DMS153 (cell line): ENCODE data around the gene EVI2A.
A peak's percentile ranks its signal among the peaks of the same experiment; 100 is the strongest.
"Not testable (repeated sequence)": the region's sequence is repeated elsewhere in the genome, so short reads cannot be mapped to it uniquely, and the experiment has no call there.

ENCODE experiments used
- DNase-seq: peaks from one replicate; lab custom pipeline; 2025; lab: John Stamatoyannopoulos, UW

EVI2A gene, protein sequence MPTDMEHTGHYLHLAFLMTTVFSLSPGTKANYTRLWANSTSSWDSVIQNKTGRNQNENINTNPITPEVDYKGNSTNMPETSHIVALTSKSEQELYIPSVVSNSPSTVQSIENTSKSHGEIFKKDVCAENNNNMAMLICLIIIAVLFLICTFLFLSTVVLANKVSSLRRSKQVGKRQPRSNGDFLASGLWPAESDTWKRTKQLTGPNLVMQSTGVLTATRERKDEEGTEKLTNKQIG

DNA sequence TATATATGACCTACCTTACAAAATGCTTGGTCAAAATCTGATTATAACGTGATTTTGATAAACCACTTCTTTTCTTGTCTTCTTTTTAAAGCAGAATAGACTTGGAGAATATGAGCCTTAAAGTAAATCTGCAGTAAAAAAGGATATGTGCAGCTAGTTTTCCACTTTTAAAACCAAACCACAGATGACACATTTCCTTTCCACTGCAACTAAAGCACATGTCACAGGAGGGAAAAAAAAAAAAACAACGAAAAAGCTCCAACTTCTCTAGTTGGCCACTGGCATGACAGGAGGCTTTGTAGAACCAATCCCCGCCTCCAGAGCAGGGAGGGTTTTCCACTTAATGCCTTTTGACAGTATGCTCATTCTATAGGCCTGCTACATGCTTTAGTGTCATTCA is at the start of gene EVI2A:
TSS of gene EVI2A (minus strand) at position 142 of the 400 bp plus-strand sequence. CDS start 2,609 bp downstream, outside the sequence.
- no peak for DNase-seq

DNA sequence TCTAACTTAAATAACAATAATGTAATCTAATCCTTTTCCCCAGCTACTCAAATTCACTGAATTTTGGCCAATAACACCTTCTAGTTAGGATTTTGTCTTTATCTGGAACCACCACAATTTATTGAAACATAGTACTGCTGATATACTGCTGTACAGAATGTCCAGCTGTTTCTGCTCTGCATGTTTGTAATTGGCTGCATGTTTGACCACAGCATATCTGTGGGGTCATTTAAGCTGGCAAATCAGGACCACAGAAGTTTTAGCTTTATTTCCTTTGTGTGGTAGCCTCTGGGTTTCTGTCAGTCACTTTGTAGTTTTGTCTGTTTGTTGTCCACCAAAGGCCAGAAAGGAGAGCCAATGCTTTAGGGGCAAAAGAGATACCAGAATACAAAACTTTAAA is 47.8 kb upstream of the EVI2A start:
- no peak for DNase-seq

DNA sequence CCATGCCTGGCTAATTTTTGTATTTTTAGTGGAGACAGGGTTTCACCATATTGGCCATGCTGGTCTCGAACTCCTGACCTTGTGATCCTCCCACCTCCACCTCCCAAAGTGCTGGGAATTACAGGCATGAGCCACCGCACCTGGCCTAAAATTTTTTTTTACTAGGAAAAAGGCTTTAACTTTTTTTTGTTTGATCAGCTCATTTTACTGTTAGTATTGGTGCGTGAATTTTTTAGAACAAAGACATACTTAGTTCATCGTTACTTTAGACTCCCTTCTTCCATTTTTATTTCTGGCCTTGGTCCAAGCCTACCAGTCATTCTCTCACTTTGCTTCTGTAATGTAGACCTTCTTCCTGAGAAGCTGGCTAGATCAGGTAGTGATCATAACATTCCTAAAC is 44.7 kb upstream of the EVI2A start:
- no peak for DNase-seq

DNA sequence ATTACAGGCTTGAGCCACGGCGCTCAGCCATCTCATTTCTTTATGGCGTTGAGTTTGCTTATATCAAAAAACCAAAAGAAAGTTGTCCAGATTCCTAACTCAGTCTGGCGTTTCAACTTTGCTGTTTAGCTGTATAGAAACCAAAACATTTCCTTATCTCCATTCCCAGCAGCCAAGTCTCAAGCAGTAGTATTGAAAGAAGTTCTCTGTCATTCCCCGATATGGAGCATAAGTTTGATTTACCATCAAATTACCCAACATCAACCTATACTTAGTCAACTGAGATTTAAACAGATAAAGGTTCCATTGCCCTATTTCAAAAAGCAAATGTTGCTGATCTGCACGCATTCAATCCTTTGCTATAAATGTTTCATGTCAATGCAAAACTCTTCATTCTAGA is 42.6 kb upstream of the EVI2A start:
- DNase-seq = no peak

DNA sequence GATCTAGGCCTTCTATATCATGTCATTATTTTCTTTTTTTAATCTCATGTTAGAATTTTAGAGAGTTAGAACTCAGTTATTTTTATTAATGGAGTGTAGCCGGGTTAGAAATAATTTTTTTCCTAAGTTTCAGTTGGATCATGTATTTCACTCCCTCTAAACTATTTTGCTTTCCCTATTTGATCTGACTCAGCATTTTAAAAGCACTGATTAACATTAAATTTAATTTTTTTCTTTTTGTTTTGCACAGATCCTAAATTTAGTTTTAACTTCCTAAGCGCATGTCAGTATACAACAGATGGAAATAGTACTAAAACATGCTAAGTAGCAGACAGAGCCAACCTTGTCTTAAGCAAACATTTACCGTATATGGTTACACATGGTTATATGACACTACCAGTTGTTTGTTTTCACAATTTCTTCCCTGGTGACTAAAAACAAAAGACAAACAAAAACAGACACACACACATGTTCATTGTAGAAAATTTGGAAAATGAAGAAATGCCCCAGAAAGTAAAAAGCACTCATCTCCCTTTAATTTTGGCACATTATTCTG is 36.5 kb upstream of the EVI2A start:
- DNase-seq = peak; percentile 45

DNA sequence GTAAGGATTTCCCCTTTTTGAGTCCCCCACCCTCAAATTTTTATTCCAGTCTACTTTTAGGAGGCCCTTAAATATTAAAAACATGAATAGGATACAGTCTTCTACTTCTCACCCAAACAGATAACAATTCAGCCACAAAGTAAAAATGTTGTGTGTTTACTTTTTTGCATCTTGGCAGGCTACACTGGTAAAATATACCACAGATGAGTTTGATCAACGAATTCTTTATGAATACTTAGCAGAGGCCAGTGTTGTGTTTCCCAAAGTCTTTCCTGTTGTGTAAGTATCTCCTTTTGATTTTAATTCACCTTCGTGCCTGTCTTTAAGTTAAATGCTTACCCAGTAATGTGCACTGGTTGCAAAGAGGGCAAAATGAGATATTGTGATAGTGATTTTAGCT is 35.7 kb upstream of the EVI2A start:
- DNase-seq = no peak

DNA sequence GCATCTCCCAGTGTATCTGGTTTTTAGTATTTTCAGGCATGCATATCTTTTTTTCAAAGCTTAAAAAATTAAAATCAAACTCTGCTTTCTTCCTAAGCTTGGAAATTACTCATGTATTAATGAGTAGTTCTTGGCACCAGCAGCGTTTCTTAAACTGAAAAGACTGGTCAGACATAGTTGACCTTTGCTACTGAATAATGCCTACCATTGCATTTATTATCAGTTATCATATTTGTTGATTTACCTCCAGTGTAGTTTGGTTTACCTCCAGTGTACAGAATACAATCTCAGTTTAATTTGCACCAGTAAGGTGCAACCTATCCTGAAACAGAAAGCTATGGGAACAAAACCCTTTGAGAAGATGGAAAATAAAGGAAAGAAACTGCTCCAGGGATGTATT is 34.5 kb upstream of the EVI2A start:
- no peak for DNase-seq

DNA sequence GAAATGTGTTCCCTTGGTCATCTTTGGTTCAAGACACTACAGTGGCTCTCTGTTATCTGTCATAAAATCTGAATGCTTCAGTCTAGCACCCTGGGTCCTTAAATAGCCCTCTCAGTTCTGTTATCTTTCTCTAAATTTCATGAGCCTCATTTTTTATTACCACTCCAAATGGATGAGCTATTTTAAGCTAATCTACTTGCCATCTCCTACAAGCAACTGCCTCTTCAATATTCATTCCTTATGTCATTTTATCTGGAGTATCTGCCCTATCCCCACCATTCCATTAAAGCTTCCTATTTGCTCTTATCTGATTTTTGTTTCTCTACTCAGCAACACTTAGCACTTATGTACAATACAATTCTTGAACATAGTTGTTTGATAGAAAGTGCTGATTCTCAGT is 28.0 kb upstream of the EVI2A start:
- no peak for DNase-seq

DNA sequence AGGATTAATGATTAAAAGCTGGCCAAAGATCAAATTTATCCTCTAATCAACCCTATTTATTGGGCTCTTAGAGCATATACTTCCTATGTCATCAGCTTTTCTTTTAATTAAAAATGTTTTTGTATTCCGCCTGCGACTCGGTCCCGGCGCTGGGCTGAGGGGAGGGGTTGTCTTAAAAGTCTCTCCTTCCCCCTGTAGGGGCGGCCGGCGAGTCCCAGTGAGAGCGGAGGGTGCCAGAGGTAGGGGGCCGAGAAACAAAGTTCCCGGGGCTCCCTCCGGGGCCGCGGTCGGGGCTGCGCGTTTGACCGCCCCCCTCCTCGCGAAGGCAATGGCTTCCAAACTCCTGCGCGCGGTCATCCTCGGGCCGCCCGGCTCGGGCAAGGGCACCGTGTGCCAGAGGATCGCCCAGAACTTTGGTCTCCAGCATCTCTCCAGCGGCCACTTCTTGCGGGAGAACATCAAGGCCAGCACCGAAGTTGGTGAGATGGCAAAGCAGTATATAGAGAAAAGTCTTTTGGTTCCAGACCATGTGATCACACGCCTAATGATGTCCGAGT is 23.8 kb upstream of the EVI2A start:
- DNase-seq = not testable (repeated sequence)

DNA sequence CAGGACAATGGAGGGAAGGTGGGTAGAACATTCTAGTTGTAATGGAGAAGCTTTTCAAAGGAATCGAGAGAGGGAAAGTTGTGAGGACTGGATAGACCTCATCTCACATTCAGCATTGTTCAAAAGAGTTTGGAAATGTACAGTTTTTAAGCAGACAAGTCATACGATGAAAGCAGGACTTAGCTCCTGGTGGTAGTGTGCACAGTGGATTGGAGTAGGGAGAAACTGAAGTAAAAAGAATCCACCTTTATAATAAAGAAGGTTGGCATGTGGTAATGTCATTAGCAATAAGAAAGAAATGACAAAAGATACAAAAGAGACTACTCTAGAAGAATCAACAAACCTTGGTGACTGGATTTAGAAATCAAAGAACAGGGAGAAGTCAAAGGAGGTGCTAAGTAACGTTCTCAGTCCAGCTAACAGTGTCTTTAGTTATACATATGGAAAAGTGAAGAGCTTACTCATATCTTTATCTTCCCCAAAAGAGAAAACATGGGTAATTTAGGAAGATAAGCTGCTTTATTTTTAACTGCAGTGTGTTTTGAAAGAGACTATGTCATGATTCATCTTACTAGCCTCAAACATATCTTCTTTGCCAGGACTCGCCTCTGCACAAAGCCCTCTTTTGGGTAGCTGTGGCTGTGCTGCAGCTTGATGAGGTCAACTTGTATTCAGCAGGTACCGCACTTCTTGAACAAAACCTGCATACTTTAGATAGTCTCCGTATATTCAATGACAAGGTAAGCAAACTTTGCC is 18.7 kb upstream of the EVI2A start:
- no peak for DNase-seq

DNA sequence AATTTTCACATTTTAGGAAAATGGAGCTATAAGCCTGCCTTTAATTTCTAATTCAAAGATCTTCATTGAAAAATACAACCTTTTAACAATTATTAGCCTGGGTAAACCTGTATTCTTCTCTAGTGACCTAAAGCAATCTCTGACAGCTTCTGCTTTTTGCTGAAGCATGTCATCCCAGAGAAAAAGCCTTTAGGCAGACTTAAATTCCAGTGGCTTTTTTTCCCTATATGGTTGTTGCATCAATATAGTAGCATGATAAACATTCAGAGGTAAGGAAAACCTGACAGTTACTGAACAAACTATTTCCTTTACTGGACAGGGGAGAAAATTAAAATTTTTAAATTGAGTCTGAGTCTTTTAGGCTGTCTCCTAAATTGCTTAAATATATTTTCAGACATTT is 7.8 kb upstream of the EVI2A start:
- no peak for DNase-seq

DNA sequence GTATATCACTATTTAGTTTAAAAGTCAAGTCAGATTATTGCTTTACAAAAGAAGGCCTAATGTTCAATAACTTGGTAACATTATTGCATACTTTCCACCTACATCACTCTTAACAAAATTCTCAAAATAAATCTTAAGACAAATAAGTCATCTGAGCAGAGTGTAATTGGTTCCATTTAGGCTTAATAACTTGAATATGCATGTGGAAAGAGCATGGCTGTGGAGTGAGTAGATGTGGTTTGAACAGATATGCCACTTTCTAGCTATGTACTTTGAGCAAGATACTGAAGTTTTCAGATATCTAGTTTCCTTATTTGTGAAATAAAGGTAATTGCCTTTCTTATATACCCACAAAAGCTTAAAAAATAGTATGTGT is 6.7 kb upstream of the EVI2A start:
- DNase-seq = no peak

DNA sequence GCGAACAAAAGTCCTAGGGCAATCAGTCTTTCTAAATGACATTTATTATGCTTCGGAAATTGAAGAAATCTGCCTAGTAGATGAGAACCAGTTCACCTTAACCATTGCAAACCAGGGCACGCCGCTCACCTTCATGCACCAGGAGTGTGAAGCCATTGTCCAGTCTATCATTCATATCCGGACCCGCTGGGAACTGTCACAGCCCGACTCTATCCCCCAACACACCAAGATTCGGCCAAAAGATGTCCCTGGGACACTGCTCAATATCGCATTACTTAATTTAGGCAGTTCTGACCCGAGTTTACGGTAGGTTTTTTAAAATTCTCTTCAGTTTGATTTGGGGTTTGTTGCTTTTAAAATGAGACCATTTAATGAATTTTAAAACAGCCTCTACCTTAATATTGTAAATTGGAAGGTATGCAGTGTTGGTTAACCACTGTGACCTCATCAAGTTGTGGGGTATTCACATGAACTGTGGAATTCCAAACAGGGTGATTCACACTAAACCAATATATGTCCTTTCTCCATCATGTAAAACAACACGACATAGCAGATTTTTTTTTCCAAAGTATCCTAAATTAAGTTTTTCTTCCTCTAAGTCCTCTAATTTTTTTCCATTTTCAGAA is 6.2 kb upstream of the EVI2A start:
- DNase-seq = no peak

DNA sequence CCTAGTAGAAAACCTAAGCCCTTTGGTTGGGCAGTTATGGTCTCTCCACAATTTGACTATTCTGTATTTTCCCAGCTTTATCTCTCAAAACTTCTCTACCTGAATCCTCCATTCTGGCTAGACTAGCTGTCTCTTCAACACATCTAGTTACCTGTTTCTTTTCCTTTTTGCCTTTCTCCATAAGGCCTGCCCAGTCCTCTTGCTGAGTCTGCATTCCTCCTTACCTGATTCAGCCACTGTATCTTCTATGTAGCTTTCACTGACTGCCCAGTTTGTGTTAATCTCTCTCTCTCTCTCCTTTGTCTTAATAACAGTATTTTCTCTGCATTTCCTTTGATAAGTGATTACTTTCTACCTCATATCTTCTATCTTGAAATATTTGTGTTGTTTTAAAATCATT is 2.1 kb upstream of the EVI2A start:
- no peak for DNase-seq

DNA sequence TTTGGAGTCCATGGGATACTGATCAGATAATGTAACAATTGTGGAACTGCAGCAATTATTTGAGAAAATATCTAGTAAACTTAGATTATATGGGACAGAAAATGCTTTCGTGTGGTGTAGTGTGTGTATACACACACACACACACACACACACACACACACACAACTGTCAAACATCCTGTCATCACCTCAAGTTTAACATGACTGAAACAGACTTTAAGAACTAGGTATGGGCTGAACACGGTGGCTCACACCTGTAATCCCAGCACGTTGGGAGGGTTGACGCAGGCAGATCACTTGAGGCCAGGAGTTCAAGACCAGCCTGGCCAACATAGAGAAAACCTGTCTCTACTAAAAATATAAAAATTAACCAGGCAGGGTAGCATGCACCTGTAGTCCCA is 544 bp upstream of the EVI2A start:
- no peak for DNase-seq

DNA sequence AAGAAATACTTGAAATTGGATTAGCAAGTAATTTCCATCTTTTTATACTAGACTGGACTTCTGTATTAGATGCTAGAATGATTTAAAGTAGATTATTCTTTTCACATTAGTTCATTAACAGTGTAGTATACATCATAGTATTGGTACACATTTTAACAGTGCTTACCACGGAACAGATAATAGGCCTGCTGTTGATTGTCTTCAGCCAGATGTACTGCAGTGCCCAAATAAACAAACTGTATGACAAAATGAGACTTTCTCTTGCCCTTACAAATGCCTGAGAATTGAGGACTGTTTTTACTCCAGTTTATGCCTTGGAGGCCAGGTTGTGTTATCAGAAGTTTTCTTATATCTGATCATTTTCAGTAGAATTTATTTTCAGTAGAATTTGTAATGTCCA is 631 bp downstream of the EVI2A start:
- no peak for DNase-seq

DNA sequence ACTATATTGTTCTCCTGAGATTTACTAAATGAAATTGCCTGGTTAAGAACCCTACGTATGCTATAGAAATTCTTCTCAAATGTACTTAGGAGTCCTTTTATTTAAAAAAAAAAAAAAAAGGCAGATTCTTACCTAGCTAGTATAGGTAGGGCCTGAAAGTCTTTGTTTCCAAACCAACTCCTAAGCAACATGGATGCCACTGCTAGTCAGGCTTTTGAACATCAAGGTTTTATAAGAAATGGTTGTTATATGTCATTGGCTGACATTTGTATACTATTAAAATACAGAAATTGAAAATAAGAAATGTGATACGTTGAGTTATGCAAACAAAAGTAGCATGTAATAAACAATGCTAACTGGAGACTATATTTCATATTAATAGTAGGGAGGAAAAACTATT is 1.2 kb downstream of the EVI2A start:
- DNase-seq = no peak

DNA sequence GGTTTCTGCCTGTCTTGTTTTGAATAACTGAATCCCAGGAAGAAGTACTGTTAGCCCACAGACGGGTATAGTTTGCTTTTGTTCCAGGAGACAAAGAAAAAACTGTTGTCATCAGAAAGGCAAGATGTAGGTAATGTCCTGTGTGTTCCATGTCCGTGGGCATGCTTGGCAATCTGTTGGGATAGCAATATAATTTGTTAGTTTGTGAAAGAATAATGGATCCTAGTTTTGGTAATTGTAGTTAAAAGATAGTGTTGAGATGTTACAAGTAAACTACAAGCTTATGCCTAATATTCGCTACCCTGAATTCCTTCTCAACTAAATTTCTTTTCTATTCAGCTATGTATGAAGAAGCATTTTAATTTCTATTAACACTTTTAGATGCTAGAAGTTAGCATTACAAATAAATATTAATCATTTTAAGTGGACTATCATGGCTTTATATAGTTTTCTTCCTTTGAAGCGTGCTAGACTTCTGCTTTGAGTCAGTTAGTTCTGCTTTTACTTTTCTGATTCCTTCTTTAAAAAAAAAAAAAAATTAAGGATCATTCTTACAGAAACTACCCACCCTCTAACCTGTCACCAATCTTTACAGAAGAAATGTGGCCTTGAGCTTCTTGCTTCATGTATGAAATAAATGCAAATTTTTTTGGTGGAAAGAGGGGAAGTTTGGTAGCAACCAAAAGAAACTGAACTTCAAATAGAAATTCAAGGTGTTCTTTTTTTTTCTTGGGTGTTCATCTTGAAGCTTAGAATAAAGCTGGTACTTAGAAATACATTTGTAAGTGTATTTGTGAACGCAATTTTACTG is 2.4 kb downstream of the EVI2A start:
- no peak for DNase-seq

DNA sequence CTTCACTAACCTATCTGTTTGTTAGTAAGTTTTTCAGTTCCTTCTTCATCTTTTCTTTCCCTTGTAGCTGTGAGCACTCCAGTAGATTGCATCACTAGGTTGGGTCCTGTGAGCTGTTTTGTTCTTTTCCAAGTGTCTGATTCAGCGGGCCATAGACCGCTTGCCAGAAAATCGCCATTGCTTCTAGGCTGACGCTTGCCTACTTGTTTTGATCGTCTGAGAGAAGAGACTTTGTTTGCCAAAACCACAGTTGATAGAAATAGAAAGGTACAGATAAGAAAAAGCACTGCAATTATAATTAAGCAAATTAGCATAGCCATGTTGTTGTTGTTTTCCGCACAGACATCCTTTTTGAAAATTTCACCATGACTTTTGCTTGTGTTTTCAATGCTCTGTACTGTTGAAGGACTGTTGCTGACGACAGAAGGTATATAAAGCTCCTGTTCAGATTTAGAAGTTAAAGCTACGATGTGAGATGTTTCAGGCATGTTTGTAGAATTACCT is 3.1 kb downstream of the EVI2A start:
- DNase-seq = no peak

DNA sequence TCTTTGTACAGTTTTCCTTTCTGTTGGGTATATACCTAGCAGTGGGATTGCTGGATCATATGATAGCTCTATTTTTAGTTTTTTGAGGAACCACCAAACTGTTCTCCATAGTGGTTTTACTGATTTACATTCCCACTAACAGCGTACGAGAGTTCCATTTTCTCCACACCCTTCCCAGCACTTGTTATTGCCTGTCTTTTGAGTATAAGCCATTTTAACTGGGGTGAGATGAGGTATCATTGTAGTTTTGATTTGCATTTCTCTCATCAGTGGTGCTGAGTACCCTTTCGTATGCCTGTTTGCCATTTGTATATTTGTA is 6.7 kb downstream of the EVI2A start:
- DNase-seq = no peak

DNA sequence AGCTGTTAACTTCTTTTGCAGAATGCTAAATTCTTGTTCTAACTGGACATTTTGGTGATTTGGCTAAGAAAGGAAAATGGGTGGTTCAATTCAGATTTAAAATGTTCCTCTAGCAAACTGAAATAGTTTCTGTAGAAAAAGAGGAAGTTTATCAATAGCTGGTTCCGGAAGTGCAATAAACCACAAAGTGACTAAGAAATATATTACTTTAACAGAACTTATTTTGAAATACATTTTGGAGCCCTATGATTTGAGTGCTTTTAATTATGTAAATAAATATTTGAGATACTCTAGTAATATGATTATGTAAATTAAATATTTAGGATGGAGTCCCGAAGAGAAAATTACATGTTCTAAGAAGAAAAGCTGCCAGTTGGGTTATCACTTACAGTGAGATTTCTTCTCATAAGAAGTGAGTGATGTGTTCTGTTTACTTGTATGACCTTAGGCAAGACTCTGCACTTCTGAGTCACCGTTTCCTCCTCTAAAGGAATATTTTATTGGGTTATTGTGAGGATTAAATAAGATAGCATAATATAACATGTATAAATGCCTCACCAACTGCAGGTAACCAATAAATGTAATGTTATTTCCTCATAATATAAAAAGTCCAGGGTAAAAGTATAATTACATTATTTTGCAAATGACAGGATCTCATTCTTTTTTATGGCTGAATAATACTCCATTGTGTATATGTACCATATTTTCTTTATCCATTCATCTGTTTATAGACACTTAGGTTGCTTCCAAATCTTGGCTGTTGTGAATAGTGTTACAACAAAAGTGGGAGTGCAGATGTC is 7.2 kb downstream of the EVI2A start, which contains the start of gene EVI2B:
TSS of gene EVI2B (minus strand) at position 73 of the 800 bp plus-strand sequence. CDS start 8,445 bp downstream, outside the sequence.
- DNase-seq = no peak
